ENCODE measurements around the gene ANKAR. TPM values are rescaled to one million over a fixed set of nuclear protein-coding genes. Genes with fewer than 3 reads are reported as not detected.
"Not testable (repeated sequence)": the region's sequence is repeated elsewhere in the genome, so short reads cannot be mapped to it uniquely, and the experiment has no call there.

The ANKAR gene
- total RNA-seq, 1 experiment from 2014 or later = 3.5 TPM

DNA sequence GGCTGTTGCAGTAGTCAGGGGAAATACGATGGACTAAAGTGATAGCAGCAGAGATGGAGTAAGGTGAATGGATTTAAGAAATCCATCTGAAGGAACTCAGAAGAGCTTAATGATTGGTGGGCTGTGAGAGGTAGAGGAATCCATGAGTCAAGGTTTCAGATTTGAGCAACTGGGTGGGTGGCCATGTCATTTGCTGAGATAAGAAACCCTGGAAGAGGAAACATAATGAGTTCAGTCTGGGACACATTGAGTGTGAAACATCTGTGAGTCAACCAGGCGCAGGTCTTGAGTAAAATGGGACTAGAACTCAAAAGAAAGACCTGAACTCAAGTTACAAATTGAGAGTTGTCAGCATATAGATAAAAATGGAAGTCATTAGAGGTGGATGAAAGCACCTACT is 32.9 kb upstream of the ANKAR start:
- H3K27ac ChIP-seq (ENCODE audit: low read depth, low read length, poor library complexity, severe bottlenecking) = no peak overlapping the region
- CTCF ChIA-PET = no interaction called here
- H3K9me3 ChIP-seq (ENCODE audit: low read depth, low read length, poor library complexity, severe bottlenecking) = no peaks in the 10 kb centered on the region
- H3K4me1 ChIP-seq (ENCODE audit: insufficient read depth, low read length, poor library complexity, severe bottlenecking) = no peaks in the 10 kb centered on the region
- intact Hi-C loops (cut with micrococcal nuclease; ENCODE audit: unreplicated experiment) = no loop called here
- TF ChIP-seq, protein P1, sequence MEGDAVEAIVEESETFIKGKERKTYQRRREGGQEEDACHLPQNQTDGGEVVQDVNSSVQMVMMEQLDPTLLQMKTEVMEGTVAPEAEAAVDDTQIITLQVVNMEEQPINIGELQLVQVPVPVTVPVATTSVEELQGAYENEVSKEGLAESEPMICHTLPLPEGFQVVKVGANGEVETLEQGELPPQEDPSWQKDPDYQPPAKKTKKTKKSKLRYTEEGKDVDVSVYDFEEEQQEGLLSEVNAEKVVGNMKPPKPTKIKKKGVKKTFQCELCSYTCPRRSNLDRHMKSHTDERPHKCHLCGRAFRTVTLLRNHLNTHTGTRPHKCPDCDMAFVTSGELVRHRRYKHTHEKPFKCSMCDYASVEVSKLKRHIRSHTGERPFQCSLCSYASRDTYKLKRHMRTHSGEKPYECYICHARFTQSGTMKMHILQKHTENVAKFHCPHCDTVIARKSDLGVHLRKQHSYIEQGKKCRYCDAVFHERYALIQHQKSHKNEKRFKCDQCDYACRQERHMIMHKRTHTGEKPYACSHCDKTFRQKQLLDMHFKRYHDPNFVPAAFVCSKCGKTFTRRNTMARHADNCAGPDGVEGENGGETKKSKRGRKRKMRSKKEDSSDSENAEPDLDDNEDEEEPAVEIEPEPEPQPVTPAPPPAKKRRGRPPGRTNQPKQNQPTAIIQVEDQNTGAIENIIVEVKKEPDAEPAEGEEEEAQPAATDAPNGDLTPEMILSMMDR (conservative IDR thresholded peaks at IDR 0.05; ENCODE audit: low read depth, low read length) = no peak
- no peak for TF ChIP-seq EZH2 (IDR thresholded peaks at IDR 0.05; ENCODE audit: borderline replicate concordance, low read depth, low read length, poor library complexity, severe bottlenecking)
- no peak overlapping the region for H3K4me3 ChIP-seq (ENCODE audit: low read depth, low read length, poor library complexity, severe bottlenecking)
- no peaks in the 10 kb centered on the region for H3K27me3 ChIP-seq (replicated peaks; ENCODE audit: insufficient read depth, low read depth, low read length, poor library complexity)
- POLR2A ChIA-PET (ENCODE audit: low non-redundant PET) = no interaction called here
- BruUV-seq (replicated peaks) = no TSS peak
- H3K36me3 ChIP-seq (ENCODE audit: insufficient read depth, low read length, poor library complexity, severe bottlenecking) = no peaks in the 10 kb centered on the region
- no peak for DNase-seq (ENCODE audit: low spot score)

DNA sequence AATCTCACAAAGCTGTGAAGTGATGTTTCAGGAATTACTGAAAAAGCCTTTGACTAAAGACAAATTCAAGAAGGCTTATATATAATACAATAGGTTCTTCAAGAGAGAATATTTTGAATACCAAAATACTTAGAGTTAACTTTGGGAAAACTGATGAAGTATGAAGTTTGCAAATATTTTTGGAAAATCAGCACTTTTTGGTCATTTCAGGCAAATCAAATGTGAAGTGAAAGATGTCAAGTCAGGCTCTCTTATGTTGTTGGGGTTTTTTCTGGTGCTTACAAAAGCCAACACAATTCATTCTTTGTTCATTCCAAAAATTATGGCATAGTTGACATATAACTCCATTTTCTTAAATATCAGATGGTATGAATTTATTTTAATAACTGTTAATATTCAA is 27.9 kb upstream of the ANKAR start:
- Histone ChIP-seq H3K9me3 (ENCODE audit: low read depth, low read length, poor library complexity, severe bottlenecking) (no peaks in the 10 kb centered on the region), H3K27me3 (replicated peaks; ENCODE audit: insufficient read depth, low read depth, low read length, poor library complexity) (no peaks in the 10 kb centered on the region), H3K36me3 (ENCODE audit: insufficient read depth, low read length, poor library complexity, severe bottlenecking) (no peaks in the 10 kb centered on the region), H3K4me3 (ENCODE audit: low read depth, low read length, poor library complexity, severe bottlenecking) (no peak overlapping the region), H3K27ac (ENCODE audit: low read depth, low read length, poor library complexity, severe bottlenecking) (no peak overlapping the region), H3K4me1 (ENCODE audit: insufficient read depth, low read length, poor library complexity, severe bottlenecking) (no peaks in the 10 kb centered on the region)
- BruUV-seq (replicated peaks) = no TSS peak
- DNase-seq (ENCODE audit: low spot score) = no peak
- no peak for TF ChIP-seq EZH2 (IDR thresholded peaks at IDR 0.05; ENCODE audit: borderline replicate concordance, low read depth, low read length, poor library complexity, severe bottlenecking)
- CTCF ChIA-PET = no interaction called here
- POLR2A ChIA-PET (ENCODE audit: low non-redundant PET) = no interaction called here
- intact Hi-C loops (cut with micrococcal nuclease; ENCODE audit: unreplicated experiment) = no loop called here

DNA sequence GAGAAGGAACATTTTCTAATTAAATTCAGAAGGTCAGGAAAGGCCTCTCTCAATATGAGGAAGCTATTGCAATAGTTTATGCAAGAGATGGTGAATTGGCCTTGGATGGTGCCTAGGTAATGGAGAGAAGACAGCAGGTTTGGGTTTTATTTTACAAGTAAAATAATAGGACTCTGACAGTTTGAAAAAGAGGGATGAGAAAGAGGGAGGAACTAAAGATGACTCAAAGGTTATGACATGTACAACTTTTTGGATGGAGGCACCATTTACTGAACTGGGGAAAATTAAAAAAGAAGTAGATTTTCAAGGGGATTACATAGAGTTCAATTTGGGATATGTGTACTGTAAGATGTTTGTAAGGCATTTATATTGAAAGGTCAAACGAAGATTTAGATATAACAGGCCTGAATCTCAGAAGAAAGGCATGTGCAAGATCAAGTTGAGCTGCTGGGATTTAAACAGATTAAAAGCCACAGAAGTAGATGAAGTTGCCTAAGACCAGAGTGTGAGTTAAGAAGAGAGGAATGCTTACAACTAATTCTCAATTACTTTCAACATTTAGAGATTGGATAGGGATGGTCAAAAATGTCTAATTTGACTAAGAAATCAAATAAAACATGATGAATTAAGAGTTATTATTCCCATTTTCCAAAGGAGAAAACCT is 25.5 kb upstream of the ANKAR start:
- intact Hi-C loops (cut with micrococcal nuclease; ENCODE audit: unreplicated experiment) = no loop called here
- BruUV-seq (replicated peaks) = no TSS peak
- Histone ChIP-seq H3K27ac (ENCODE audit: low read depth, low read length, poor library complexity, severe bottlenecking) (no peak overlapping the region), H3K4me3 (ENCODE audit: low read depth, low read length, poor library complexity, severe bottlenecking) (no peak overlapping the region), H3K4me1 (ENCODE audit: insufficient read depth, low read length, poor library complexity, severe bottlenecking) (no peaks in the 10 kb centered on the region), H3K27me3 (replicated peaks; ENCODE audit: insufficient read depth, low read depth, low read length, poor library complexity) (no peaks in the 10 kb centered on the region), H3K36me3 (ENCODE audit: insufficient read depth, low read length, poor library complexity, severe bottlenecking) (no peaks in the 10 kb centered on the region), H3K9me3 (ENCODE audit: low read depth, low read length, poor library complexity, severe bottlenecking) (no peaks in the 10 kb centered on the region)
- POLR2A ChIA-PET (ENCODE audit: low non-redundant PET) = no interaction called here
- CTCF ChIA-PET = no interaction called here
- no peak for DNase-seq (ENCODE audit: low spot score)
- no peak for TF ChIP-seq EZH2 (IDR thresholded peaks at IDR 0.05; ENCODE audit: borderline replicate concordance, low read depth, low read length, poor library complexity, severe bottlenecking)
- TF ChIP-seq, protein P1 (conservative IDR thresholded peaks at IDR 0.05; ENCODE audit: low read depth, low read length) = no peak

DNA sequence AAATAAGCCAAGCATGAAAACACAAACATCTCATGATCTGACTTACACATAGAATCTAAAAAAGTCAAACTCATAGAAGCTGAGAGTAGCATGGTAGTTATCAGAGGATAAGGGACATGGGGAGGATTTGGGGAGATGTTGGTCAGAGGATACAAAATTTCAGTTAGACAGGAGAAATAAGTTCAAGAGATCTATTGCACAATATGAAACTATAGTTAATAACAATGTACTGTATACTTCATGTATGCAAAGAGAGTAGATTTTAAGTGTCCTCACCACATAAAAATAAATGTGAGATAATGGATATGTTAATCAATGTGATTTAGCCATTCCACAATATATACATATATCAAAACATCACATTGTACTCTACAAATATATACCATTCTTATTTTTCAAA is 23.2 kb upstream of the ANKAR start:
- Histone ChIP-seq H3K4me1 (ENCODE audit: insufficient read depth, low read length, poor library complexity, severe bottlenecking) (no peaks in the 10 kb centered on the region), H3K36me3 (ENCODE audit: insufficient read depth, low read length, poor library complexity, severe bottlenecking) (no peaks in the 10 kb centered on the region), H3K27me3 (replicated peaks; ENCODE audit: insufficient read depth, low read depth, low read length, poor library complexity) (no peaks in the 10 kb centered on the region), H3K4me3 (ENCODE audit: low read depth, low read length, poor library complexity, severe bottlenecking) (no peak overlapping the region), H3K9me3 (ENCODE audit: low read depth, low read length, poor library complexity, severe bottlenecking) (no peaks in the 10 kb centered on the region), H3K27ac (ENCODE audit: low read depth, low read length, poor library complexity, severe bottlenecking) (no peak overlapping the region)
- no TSS peak for BruUV-seq (replicated peaks)
- intact Hi-C loops (cut with micrococcal nuclease; ENCODE audit: unreplicated experiment) = no loop called here
- no peak for TF ChIP-seq EZH2 (IDR thresholded peaks at IDR 0.05; ENCODE audit: borderline replicate concordance, low read depth, low read length, poor library complexity, severe bottlenecking)
- TF ChIP-seq, protein P1 (conservative IDR thresholded peaks at IDR 0.05; ENCODE audit: low read depth, low read length) = no peak
- no peak for DNase-seq (ENCODE audit: low spot score)
- ChIA-PET POLR2A (ENCODE audit: low non-redundant PET) (no interaction called here), CTCF (no interaction called here)

DNA sequence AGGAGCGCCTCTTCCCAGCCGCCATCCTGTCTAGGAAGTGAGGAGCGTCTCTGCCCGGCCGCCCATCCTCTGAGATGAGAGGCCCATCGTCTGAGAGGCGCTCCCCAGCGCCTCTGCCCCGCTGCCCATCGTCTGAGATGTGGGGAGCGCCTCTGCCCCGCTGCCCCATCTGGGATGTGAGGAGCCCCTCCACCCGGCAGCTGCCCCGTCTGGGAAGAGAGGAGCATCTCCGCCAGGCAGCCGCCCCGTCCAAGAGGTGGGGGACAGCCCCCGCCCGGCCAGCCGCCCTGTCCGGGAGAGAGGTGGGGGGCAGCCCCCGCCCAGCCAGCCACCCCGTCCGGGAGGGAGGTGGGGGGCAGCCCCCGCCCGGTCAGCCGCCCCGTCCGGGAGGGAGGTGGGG is 21.0 kb upstream of the ANKAR start:
- DNase-seq (ENCODE audit: low spot score); POLR2A ChIA-PET (ENCODE audit: low non-redundant PET); BruUV-seq (replicated peaks); H3K9me3 ChIP-seq (ENCODE audit: low read depth, low read length, poor library complexity, severe bottlenecking); H3K4me1 ChIP-seq (ENCODE audit: insufficient read depth, low read length, poor library complexity, severe bottlenecking); intact Hi-C loops (cut with micrococcal nuclease; ENCODE audit: unreplicated experiment); H3K27ac ChIP-seq (ENCODE audit: low read depth, low read length, poor library complexity, severe bottlenecking); H3K4me3 ChIP-seq (ENCODE audit: low read depth, low read length, poor library complexity, severe bottlenecking); CTCF ChIA-PET; H3K27me3 ChIP-seq (replicated peaks; ENCODE audit: insufficient read depth, low read depth, low read length, poor library complexity); H3K36me3 ChIP-seq (ENCODE audit: insufficient read depth, low read length, poor library complexity, severe bottlenecking): not testable (repeated sequence)
